Measurements from ENCODE around the gene PDLIM5. TPM values are rescaled to one million over a fixed set of nuclear protein-coding genes. Genes with fewer than 3 reads are reported as not detected.

The PDLIM5 gene
- 100 to 1,000 TPM in 3 of 4 donors, 10 to 100 TPM in 1; 90.8 to 169 (median 121) TPM for total RNA-seq

- no peak for TF ChIP-seq CTCF (IDR thresholded peaks at IDR 0.05; ENCODE audit: low read depth)
Measured at GRCh38 chr4:94451695-94452475, at the start of gene PDLIM5. Gene PDLIM5 (plus strand): TSS chr4:94451942. CDS start chr4:94455289, 3,347 bp downstream.

- no peak for TF ChIP-seq CTCF (IDR thresholded peaks at IDR 0.05; ENCODE audit: low read depth)
Measured at GRCh38 chr4:94403751-94404150, 48.0 kb upstream of the PDLIM5 start.

GRCh38 chr4:94406668-94407437 lies 44.9 kb upstream of the PDLIM5 start:
- TF ChIP-seq CTCF (IDR thresholded peaks at IDR 0.05; ENCODE audit: low read depth): no peak

GRCh38 chr4:94407846-94408245 lies 43.9 kb upstream of the PDLIM5 start:
- TF ChIP-seq CTCF (IDR thresholded peaks at IDR 0.05; ENCODE audit: low read depth): no peak

GRCh38 chr4:94408549-94409374 lies 43.0 kb upstream of the PDLIM5 start:
- TF ChIP-seq CTCF (IDR thresholded peaks at IDR 0.05; ENCODE audit: low read depth): no peak

- no peak for TF ChIP-seq CTCF (IDR thresholded peaks at IDR 0.05; ENCODE audit: low read depth)
Measured at GRCh38 chr4:94409375-94409679, 42.4 kb upstream of the PDLIM5 start.

- TF ChIP-seq CTCF (IDR thresholded peaks at IDR 0.05; ENCODE audit: low read depth): no peak
Measured at GRCh38 chr4:94409962-94410361, 41.8 kb upstream of the PDLIM5 start.
